Activated CD4-positive, alpha-beta T cell treated with anti-CD3 and anti-CD28 coated beads, Interleukin-10, Interleukin-2, amounts not matched to agents 100 ng/mL and 50 ng/mL, durations not matched to agents 16 hours and 8 hours (primary cell): ENCODE data around the gene PRPF40B.
"Not testable (repeated sequence)": the region's sequence is repeated elsewhere in the genome, so short reads cannot be mapped to it uniquely, and the experiment has no call there.

Experiments used
- DNase-seq: peaks from one replicate; pipeline ENCODE4 v3.0.0-alpha.2; 2020

PRPF40B gene

DNA sequence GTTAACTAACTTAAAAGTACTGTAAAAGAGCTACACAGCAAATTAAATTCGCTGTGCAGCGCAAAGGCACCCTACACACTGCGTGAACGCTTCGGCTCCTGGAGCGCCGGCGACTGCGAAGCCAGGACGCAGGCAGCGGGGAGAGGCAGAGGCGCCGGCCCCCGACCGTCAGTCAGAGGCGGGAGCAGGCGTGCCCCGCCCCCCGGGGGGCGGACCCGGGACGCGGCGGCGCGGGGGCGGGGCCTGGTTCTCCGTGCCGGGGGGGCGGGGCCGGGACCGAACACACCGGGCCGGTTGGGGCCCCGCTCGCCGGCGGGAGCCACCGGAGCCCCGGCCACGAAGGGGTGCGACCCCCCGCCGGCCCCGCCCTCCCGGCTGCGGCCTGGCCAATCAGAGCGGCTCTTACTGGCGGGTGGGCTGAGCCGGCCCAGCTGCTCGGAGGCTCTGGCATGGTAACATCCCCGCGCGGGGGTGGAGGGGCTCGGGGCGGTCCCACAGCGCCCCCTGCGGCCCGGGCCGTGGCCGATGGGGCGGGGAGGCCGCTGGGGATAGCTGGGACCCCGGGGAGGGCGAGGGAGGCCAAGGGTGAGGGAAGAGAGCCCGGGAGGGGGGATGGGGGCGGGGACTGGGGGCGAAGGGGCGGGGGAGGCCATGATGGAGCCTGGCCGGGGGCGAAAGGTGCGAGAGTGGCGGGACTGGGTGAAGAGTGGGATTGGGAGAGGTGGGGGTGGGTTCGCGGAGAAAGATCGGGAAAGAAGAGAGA is at the start of gene PRPF40B:
TSS of gene PRPF40B (plus strand) at position 420 of the 763 bp plus-strand sequence. CDS start at position 450, 30 bp downstream.
- peak; percentile 89 for DNase-seq

DNA sequence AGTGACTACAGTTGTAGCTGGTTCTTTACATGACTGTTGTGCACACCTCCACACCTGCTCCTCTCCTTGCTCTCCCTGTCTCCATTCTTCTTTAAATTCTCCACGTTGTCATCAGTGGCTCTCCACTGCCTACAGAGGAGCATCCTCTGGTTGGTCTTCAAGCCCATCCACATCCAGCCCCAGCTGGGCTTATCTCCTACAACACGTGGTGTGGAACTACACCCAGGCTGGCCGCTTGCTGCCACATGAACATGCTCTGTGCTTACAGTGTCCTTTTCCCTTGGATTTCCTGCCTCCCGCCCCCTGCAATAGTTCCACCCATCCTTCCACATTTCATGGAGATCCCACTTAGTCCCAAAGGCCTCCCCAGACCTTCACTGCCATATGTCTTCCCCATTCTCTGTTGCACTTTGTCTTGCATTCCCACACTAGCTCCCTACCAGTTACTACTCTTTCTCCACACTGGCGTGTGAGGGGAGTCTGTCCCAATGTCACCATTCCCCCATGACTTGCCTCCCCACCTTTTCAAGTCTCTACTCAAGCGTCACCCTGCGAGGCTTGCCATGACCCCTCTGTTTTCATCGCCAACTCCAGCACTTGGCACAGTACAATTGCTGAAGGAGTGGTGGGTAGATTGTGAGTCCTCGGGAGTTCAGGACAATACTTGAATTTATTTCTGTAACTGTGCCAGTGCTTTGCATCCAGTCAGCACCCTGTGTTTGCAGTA is 45.6 kb upstream of the PRPF40B start:
- DNase-seq: no peak

DNA sequence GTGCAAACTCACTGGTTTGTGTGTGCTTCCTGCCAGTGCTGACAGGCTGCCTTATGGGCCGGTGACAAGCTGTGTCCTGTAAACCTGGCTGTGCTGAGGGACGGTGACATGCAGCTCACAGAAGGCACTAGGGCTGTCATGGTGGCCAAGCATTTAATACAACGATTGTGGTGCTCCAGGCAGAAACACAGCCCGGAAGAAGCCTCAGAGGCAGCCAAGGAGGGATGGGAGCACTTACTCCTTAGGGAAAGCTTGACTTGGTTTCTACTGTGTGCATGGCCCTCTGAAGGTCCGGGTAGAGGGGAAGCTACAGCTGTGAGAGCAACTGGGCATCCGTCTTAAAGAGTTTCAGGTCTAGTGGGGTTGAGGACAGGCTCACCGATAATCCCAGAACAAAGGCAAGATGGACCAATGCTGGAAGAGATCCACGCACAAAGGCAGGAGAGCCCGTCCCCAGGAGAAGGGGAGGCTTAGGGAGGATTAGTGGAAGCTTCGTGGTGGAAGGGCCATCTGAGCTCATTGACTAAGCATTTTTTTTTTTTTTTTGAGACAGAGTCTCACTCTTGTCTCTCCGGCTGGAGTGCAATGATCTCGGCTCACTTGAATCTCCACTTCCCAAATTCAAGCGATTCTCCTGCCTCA is 44.8 kb upstream of the PRPF40B start:
- no peak for DNase-seq

DNA sequence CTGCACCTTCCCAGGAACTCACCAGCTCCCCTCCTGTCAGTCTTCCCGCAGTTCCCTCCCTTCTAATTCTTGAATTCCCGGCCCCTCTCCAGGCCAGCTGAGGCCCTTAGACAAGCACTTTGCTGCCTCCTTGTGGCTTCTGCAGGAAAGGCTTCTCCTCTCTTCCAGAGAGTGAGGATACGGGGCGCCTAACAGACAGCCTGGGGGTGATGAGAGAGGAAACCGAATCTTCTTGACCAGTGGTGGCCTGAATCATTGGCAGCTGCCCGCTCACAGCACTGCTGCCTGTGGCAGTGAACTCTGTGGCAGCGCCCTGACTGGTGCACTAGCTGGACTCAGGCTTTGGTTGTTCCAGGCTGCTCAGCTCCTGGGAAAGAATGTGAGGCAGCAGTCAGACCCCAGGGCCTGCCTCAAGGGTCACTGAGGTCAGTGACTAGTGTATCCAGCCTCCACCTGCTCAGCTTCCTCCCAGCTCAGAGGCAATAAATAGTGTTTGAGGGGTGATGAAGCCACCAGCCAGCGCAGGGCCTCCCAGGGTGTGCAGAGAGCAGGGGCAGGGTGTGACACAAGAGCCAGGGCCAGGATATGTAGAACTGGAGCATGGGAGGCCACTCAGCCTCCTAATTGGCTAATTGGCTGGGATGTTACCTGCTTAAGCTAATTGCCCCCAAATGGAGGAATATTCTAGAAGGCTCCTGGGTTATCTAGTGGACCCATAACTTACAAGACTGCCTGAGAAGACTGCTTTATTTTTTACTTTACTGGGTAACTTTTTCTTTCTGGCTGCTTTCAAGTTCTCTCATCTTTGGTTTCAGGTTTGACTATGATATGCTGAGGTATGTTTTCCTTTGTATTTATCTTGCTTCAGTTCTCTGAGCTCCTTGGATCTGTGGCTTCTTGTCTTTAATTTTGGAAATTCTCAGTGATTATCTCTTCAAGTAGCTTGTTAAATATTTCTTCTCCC is 42.5 kb upstream of the PRPF40B start:
- peak; percentile 72 for DNase-seq

DNA sequence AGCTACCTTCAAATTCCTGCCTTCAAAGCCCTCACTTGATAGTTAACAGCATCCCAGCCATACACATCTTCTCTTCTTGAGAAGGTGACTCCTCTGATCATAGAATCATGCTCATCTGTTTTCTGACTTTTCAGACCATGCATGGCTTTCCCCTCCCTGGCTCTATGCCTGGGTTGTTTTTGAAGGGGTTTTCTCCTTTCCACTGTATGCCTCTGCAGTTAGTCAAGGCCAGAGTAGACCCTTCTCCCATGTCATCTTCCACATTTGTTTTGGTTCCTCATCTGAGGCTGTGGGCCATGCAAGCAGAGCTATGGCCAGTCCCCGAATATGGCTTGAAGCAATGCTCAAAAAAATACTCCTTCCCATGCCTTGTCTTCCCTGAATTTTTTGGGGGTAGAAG is 41.2 kb upstream of the PRPF40B start:
- DNase-seq: no peak

DNA sequence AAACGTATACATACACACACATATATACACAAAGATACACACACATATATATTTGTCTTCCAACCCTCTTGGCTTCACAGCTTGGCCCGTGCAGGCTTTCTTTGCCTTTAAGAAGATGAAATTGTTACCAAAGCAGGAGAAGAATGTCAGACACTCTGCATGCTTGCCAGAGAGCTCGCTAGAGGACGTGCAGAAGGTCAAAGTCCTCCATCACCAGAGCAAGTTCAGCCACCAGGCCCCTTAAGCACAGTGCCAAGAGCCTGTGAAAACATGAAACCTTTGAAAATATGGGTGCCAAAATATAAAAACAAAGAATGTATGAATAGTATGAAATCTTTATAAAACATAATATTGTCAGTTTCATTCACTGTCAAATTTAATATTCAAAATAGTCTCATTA is 40.5 kb upstream of the PRPF40B start:
- no peak for DNase-seq

DNA sequence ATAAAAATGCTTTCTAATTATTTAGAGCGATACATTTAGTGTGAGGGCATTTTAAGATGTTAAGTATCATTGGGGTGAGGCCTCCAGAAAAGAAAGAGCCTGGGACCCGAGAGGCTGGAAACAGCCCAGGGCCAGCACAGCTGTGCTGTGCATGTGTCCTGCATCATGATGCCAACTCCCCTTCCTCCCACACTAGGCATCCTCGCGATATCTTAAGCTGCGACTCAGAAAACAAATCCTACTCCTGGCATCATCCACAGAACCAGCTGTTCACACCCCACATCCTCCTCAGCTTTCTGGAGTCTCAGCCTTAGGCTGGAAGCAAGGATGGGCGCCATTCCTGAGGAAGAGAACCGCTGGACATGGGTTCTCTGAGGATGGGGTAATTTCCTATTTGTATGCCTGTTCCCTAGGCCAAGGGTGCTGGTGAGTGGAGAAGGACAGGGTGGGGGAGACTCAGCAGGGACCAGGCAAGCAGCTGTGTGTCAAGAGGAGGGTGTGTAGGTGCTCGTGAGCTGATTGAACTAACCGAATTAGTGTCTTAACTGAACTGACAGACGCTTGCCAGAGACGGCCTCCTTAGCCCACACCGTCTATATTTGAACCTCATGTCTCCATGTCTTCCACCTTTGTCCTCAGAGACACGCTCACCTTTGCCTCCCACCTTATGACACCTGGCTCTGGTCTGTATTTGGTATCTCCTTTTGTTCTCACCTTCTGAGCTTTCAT is 39.8 kb upstream of the PRPF40B start:
- no peak for DNase-seq

DNA sequence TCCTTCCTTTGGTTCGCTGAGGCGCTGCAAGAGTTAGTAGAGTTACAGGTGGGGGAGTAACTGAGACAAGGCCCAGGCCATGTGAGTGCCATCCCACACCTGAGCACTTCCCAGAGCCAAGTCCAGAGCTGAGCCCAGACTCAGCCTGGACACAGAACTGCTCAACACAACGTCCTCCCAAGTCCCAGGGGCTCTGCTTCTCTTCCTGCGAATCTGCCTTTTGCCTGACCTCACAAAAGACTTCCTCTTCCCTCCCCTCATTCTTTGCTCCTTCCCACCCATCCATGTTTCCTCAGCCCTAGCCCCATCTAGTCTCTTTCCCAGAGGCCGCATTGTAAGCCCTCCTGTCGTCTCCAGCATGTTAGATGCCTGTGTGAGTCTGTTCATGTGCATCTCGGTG is 38.8 kb upstream of the PRPF40B start:
- DNase-seq: no peak

DNA sequence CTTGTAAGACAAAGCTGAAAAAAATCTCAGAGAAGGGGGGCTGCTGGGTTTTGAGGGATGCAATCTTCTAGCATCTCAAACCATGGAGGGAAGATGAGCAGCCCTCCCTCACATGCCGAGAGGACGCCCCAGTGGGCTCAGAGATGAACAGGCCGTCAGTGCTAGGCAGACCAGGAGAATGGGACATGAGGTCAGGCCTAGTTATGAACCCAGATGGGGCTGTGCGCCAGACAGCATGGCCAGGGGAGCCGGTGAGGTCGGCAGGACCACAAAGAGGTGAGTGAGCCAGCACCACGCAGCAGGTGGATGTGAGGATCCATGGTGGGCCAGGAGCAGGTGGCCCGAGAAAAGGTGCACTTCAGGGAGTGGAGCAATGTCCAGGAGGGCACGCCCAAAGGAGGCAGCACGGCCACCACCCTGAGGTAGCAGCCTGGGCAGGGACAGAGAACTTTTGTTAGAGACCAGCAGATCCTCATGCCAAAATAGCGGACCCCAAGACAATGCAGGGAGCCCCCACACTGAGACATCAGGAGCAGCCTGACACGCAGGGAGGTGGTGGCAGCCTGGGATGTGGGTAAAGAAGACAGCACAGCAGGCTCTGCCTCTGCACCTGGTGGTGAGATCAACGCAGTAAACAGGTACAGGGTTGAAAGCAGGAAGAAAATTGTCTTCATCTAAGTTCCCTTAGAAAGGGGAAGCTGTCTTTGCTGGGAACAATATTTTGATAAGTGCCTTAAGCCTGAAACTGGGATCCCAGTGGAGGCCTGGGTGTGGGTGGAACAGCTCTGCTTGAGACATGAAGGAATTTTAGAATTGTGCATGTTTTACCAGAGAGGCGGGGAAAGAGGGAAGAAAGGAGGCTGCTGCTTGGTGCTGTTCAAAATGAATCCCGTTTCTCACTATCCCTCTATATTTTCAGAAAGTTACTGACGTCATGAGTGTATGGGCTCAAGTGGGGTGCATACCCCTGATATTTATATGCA is 37.6 kb upstream of the PRPF40B start:
- no peak for DNase-seq

DNA sequence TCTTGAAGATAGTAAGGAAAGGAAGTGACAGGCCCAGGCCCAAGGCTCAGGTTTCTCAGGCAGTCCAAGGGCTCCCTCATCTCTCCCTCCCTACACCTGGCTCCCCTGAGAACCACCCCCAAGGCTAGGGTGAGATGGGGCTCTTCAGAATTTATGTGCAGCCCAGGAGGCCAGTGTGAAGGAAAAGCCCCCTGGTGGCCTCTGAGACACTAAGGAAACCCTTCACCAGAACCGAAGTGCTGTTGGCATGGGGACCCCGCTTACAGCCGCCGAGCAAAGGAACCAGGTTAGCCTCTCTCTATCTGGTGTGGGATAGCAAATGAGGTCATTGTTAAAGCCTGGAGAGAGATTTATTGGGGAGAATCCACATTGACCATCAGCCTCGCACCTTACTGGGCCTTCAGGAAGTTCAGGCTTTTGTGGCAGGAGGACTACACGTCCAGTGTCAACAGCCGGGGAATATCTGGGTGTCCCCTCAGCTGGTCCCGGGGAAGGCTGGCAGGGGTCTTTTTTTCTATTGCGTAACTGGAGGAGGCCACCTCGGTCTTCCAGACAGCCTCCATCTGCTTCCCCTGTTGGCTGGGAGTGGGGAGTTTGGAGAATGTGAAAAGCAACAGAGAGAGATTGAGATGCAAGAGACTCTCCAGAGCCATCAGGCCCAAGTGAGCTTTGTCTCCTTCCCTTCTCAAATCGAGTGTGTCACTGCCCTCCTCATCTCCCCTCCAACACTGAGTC is 36.0 kb upstream of the PRPF40B start:
- DNase-seq: no peak

DNA sequence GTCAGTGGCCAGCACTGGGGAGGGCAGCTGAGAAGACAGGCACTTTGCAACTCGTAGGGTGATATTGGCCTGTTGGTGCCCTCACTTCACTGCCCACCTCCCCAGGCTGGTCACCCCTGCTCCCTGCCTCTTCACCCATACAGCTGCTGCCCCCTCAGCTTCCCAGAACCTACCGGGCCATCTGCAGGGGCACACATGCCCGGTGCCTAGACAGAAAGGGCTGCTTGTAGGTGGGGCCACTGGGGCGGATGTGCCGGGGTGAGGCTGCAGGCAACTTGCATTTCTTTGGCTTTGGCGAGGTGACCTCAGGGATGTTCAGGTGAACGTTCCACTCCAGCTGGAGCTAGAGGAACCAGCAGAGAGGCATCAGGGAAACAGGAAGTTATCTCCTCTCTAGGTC is 35.1 kb upstream of the PRPF40B start:
- no peak for DNase-seq

DNA sequence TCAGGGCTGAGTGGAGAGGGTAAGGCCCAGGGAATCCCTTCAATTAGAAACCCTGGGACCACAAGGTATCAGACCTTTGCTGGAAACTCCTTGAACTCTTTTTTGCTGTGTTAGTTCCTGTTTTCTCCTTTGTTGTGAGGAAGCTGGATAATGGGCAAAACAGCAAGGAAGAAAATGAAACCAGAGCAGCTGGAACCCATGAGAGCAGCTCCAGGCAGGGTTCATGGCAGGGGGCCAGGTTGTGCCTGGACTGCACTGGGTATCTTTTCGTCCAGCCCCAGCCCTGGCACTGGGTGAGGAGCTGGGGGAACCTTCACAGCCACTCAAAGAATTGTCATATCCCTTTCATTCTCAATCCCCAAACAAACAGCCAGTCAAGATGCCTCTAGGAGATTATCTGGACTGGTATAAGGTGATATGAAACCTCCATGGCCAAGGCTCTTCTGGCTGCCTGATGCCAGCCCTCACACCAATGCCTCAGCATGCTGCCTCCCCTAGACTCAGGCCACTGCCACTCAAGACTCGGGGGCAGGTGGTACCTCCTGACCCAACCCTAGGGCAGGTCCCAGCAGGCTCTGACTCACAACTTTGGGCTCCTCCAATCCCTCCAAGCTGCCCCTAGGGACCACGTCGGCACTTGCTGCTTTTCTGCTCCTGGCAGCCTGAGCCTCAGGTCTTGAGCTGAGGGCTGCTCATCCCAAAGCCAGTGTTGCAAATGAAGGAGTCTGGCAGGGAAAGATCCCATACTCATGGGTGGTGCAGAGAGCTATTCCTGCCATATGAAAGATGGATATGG is 34.4 kb upstream of the PRPF40B start:
- no peak for DNase-seq

DNA sequence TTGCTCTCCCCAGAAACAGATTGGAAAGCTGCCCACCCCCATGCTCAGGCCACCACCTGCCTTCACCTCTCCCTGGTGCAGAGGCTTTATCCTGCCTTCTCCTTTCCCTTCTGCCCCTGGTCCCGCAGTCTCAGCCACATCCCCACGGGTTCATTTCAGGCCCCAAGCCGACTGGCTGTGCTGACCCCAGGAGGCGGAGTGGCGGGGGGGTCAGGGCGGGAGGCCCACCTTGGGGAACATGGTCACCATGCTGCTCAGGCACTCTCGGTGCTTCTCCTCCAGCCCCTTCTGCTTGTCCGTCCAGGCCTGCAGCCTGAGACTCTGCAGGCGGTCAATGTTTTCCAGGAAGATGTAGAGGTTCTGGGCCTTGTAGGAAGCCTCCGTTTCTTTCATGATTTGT is 24.8 kb upstream of the PRPF40B start:
- DNase-seq: no peak

DNA sequence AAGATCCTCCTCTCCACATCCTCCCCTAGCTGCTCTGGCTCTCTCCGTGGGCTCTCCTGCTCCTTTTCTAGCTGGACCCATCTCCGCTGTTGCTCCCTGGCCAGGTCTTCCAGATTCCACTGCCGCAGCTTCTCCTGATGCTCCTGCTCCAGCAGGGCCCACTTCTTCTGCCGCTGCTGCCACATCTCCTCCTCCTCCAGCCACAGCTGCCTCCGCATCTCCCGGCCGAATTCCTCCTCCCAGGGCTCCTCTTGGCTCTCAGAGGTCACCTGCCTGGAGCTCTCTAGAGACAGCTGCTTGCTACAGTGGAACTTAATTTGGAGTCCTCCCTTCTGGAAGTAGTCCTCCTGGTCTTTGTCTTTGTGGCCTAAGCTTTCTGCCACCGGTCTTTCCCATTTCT is 23.4 kb upstream of the PRPF40B start:
- no peak for DNase-seq

DNA sequence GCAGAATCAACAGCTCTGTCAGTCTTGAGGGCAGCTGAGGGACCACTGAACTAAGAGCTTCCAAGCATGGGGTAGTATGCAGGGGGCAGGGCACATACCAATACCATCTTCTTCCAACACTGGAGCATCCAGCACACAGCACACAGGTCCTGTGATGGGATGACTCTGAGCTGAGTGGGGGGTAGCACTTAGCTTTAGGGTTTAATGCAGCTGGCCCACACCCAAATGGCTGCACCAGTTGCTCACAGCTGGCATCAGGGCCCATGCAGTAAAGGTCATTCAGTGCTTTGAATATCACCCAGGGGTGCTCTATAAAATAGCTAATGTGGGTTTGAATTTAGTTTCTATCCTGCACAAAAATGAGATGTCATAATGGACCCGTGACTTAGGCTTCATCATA is 19.6 kb upstream of the PRPF40B start:
- no peak for DNase-seq

DNA sequence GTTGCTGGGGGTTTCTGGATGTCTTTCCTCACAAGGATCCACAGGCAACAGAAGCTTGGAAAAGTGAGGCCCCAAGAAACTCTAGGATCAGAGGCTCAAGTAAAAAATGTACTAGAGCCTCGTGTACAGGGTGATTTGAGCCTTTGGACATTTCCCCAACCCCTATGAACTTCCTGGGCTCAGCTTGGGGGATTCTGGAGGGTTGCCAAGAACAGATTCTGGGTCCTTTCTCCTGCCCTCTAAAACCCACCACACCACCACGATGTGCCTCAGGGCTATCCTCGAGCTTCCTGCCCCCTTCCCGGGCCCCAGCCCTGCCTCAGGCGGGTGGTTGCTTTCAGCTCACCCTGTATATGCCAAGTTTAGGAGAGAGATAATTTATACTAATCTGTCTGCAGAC is 18.5 kb upstream of the PRPF40B start:
- no peak for DNase-seq

DNA sequence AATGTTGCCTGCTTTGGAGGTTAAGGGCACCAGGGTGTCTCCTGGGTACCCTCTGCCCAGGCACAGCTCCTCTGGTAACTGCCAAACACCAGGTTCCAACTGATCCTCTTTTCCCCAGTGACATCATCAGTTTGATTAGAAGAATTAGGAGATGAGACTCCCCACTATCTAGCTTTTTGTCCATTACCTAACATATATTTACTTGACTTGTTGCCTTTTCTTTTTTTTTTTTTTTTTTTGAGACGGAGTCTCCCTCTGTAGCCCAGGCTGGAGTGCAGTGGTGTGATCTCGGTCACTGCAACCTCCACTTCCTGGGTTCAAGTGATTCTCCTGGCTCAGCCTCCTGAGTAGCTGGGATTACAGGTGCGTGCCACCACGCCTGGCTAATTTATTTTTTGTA is 17.8 kb upstream of the PRPF40B start, which contains the start of gene FAM186B:
TSS of gene FAM186B (minus strand) at position 101 of the 400 bp plus-strand sequence. CDS start 162 bp downstream, outside the sequence.
- not testable (repeated sequence) for DNase-seq

DNA sequence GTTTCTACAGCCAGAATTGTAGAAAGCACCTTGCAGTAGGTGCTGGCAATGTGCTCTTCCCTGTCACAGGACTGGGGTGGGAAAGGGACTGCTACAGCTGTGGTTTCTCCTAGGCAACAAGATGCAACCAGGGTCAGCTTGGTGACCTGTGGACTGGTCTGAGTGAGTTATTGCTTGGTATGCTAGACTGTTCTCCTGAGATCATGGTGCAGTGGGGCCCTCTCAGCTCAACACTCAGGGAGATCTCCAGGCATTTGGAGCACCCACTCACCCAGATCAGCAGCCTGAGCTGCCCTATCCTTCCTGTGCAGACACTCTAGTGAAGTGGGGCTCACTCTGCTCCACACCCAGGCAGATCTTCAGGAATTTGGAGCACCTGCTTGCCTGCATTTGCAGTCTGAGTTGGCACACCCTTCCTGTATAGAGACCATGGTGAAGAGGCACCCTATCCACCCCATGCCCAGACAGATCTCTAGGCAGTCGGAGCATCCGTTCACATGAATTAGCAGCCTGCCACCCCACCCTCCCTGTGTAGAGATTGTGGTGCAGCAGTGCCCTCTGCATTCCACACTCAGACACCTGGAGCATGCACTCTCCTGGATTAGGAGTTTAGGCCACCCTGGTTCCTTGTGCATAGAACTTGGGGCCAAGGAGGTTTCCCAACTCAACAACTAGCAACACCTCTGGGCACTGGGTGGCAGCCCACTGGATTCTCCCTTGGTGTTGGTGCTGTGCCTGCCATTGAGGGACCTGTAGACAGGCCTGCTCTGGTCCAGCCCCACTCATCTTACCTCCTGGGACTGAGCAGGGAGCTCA is 14.1 kb upstream of the PRPF40B start:
- DNase-seq: no peak
